GM12878 (cell line): ENCODE data around the gene HTATIP2. TPM values are rescaled to one million over a fixed set of nuclear protein-coding genes. Genes with fewer than 3 reads are reported as not detected.

ENCODE experiments used
- ATAC-seq: fragments of 200-7000 bp; cut with Tn5 transposase; 3 replicates; pipeline ENCODE4 v1.9.1; 2020; ENCODE audit warnings: mild to moderate bottlenecking, moderate library complexity
- BruUV-seq: library from RNA; stranded (reverse); fragments of 400-500 nt; replicated peaks from 2 replicates; lab custom pipeline; 2021; lab: Mats Ljungman, UMichigan
- CTCF ChIA-PET: fragments of 300-600 bp; sonication (Branson Sonifier 250); formaldehyde crosslinking; extraction: SDS; loops from one replicate; lab custom pipeline; 2021; ENCODE audit warnings: inconsistent platforms; lab: Yijun Ruan, JAX
- POLR2A ChIA-PET: fragments of 350-600 bp; formaldehyde crosslinking; extraction: SDS; loops from one replicate; lab custom pipeline; 2021; ENCODE audit warnings: inconsistent platforms; lab: Charles Lee
- RAD21 ChIA-PET: fragments of 300-600 bp; sonication (Branson Sonifier 250); formaldehyde crosslinking; loops from one replicate; lab custom pipeline; 2023; ENCODE audit warnings: antibody characterized with exemption; ENCODE audit not compliant: unreplicated experiment; lab: Charles Lee
- SMC1A ChIA-PET: fragments of 300-600 bp; sonication (Branson Sonifier 250); formaldehyde crosslinking; loops from one replicate; lab custom pipeline; 2023; ENCODE audit not compliant: unreplicated experiment, uncharacterized antibody; lab: Charles Lee
- DNase-seq: peaks from one replicate; pipeline ENCODE4 v3.0.0-alpha.2; 2011; ENCODE audit warnings: low read depth, low spot score
- FAIRE-seq: peaks from 3 replicates; lab custom pipeline; 2011; peaks lifted over from hg19 to GRCh38; lab: Jason Lieb, UNC
- H2AFZ ChIP-seq: 2 replicates; pipeline ENCODE4 v1.6.0; 2011; ENCODE audit warnings: low read depth, low read length, control low read depth; ENCODE audit not compliant: control insufficient read depth
- H3K27ac ChIP-seq: 2 replicates; pipeline ENCODE4 v1.5.1; 2011; ENCODE audit warnings: control low read depth; ENCODE audit not compliant: control insufficient read depth, insufficient read depth
- H3K27me3 ChIP-seq, 2 experiments: replicated peaks in 1 of 2; 2 replicates each; pipeline versions ENCODE4 v1.6.0 to v1.6.1; 2011; ENCODE audit warnings: low read length in 1 of 2; ENCODE audit not compliant: control insufficient read depth in 2 of 2, insufficient read depth in 2 of 2
- H3K36me3 ChIP-seq, 2 experiments: 2 replicates each; pipeline ENCODE4 v1.5.1; 2011; ENCODE audit warnings: low read length in 1 of 2; ENCODE audit not compliant: control insufficient read depth in 2 of 2, insufficient read depth in 2 of 2
- H3K4me1 ChIP-seq: 2 replicates; pipeline ENCODE4 v1.6.1; 2011; ENCODE audit warnings: mild to moderate bottlenecking, low read length, moderate library complexity, mixed read lengths; ENCODE audit not compliant: control insufficient read depth, insufficient read depth
- H3K4me2 ChIP-seq: 2 replicates; pipeline ENCODE4 v1.6.0; 2011; ENCODE audit warnings: control low read depth; ENCODE audit not compliant: control insufficient read depth, insufficient read depth
- H3K4me3 ChIP-seq: fragments of 200-600 bp; sonication (generic); 2 replicates; pipeline ENCODE4 v1.5.1; 2016
- H3K79me2 ChIP-seq: 2 replicates; pipeline ENCODE4 v1.6.0; 2011; ENCODE audit warnings: low read length; ENCODE audit not compliant: control insufficient read depth, insufficient read depth
- H3K9ac ChIP-seq: 2 replicates; pipeline ENCODE4 v1.8.0; 2011; ENCODE audit warnings: low read length, control low read depth, mixed read lengths; ENCODE audit not compliant: control insufficient read depth, insufficient read depth
- H3K9me3 ChIP-seq: replicated peaks from 3 replicates; pipeline ENCODE4 v1.5.1; 2011; ENCODE audit warnings: mild to moderate bottlenecking, low read length; ENCODE audit not compliant: control insufficient read depth, insufficient read depth
- H4K20me1 ChIP-seq: 2 replicates; pipeline ENCODE4 v1.6.0; 2011; ENCODE audit not compliant: control insufficient read depth, insufficient read depth
- ASH2L ChIP-seq: fragments of 300-600, 200-600 bp; sonication (generic); IDR thresholded peaks from 2 replicates; pipeline ENCODE4 v1.6.1; 2017; ENCODE audit warnings: low read depth, mild to moderate bottlenecking, borderline replicate concordance
- CREM ChIP-seq: IDR thresholded peaks from 2 replicates; pipeline ENCODE4 v1.6.1; 2014; ENCODE audit warnings: antibody characterized with exemption, low read depth
- KAT2A ChIP-seq: conservative IDR thresholded peaks from 2 replicates; pipeline ENCODE4 v1.6.1; 2011; ENCODE audit warnings: low read depth, low read length; ENCODE audit not compliant: control insufficient read depth
- KLF5 ChIP-seq: fragments of 450-650 bp; IDR thresholded peaks from 2 replicates; pipeline ENCODE4 v1.6.1; 2014; ENCODE audit warnings: mild to moderate bottlenecking; ENCODE audit not compliant: partially characterized antibody
- POLR2AphosphoS5 ChIP-seq: IDR thresholded peaks from 2 replicates; pipeline ENCODE4 v1.6.1; 2011; ENCODE audit warnings: mild to moderate bottlenecking, low read length, inconsistent platforms
- SUZ12 ChIP-seq: fragments of 200-600 bp; sonication (generic); IDR thresholded peaks from one replicate; pipeline ENCODE4 v1.6.1; 2018; ENCODE audit warnings: antibody characterized with exemption, mild to moderate bottlenecking; ENCODE audit not compliant: unreplicated experiment
- WRNIP1 ChIP-seq: IDR thresholded peaks from 2 replicates; pipeline ENCODE4 v1.6.1; 2011; ENCODE audit warnings: low read depth, low read length, improper control_type of control experiment, borderline replicate concordance
- ZBED1 ChIP-seq: IDR thresholded peaks from 2 replicates; pipeline ENCODE4 v1.6.1; 2016; ENCODE audit warnings: borderline replicate concordance
- ZSCAN29 ChIP-seq: fragments of 450-650 bp; IDR thresholded peaks from 2 replicates; pipeline ENCODE4 v1.6.1; 2017; ENCODE audit warnings: mild to moderate bottlenecking, moderate library complexity
- WGBS: methylation state at CpG from one replicate; pipeline ENCODE4 v1.1.6; 2016; ENCODE audit warnings: low lambda C conversion rate; ENCODE audit not compliant: insufficient replicate concordance, insufficient coverage; ENCODE audit errors: missing lambda C conversion rate; 5-methylcytosine and 5-hydroxymethylcytosine counted together
- in situ Hi-C: fragments of 300-500 bp; cut with MboI; formaldehyde crosslinking; loops from 9 replicates; pipeline ENCODE4 v1.14.3; 2018; ENCODE audit warnings: mixed read lengths
- intact Hi-C: fragments of 100-400 bp; cut with micrococcal nuclease; formaldehyde crosslinking; loops from one replicate; pipeline ENCODE4 v1.14.2; 2022; ENCODE audit not compliant: unreplicated experiment
- polyA plus RNA-seq, 11 experiments: library from polyadenylated mRNA; depleted of rRNA in 4 of 11; unstranded in 6 of 11; stranded (reverse) in 5 of 11; fragments of >200 nt; fragmentation: Nextera tagmentation in 4 of 11; fragmentation: Illumina TruSeq in 1 of 11; extraction: Ambion mirVana in 4 of 11; extraction: Trizol in 1 of 11; gene quantifications; 1 replicate in 1 of 11; 2 replicates in 10 of 11; pipeline versions ENCODE4 v1.2.1 to v1.2.3, GENCODE V29; 2011 to 2016; ENCODE audit warnings: inconsistent platforms in 2 of 11, missing spikeins in 2 of 11, low read depth in 1 of 11
- total RNA-seq, 4 experiments: library from RNA; depleted of rRNA in 3 of 4; stranded (reverse); fragments of >200 nt in 3 of 4; fragmentation: Illumina TruSeq in 1 of 4; extraction: Trizol in 1 of 4; gene quantifications; 2 replicates each; pipeline versions ENCODE4 v1.2.1 to v1.2.3, GENCODE V29; 2013 to 2021
- TF ChIP-seq, protein P1 (sequence below): fragments of 450-650 bp; IDR thresholded peaks from 2 replicates; pipeline ENCODE4 v1.6.1; 2016; ENCODE audit warnings: mild to moderate bottlenecking, moderate library complexity, borderline replicate concordance
- TF ChIP-seq, protein P2 (sequence below): fragments of 450-650 bp; IDR thresholded peaks from 2 replicates; pipeline ENCODE4 v1.6.1; 2016; ENCODE audit warnings: mild to moderate bottlenecking
- TF ChIP-seq, protein P3 (sequence below): fragments of 450-650 bp; IDR thresholded peaks from 2 replicates; pipeline ENCODE4 v1.6.1; 2018; ENCODE audit warnings: borderline replicate concordance, mild to moderate bottlenecking; ENCODE audit not compliant: partially characterized antibody
- TF ChIP-seq, protein P4 (sequence below): fragments of 450-650 bp; formaldehyde crosslinking; IDR thresholded peaks from 2 replicates; pipeline ENCODE4 v1.5.0; 2022; ENCODE audit warnings: mild to moderate bottlenecking, missing genetic modification characterization

HTATIP2 gene
- total and polyA plus RNA-seq, 10 of the 15 experiments (the other 5 are each of a cell fraction or from before 2014, with no cell fraction given), result 25.4 to 58.5 (median 42.2) TPM

DNA sequence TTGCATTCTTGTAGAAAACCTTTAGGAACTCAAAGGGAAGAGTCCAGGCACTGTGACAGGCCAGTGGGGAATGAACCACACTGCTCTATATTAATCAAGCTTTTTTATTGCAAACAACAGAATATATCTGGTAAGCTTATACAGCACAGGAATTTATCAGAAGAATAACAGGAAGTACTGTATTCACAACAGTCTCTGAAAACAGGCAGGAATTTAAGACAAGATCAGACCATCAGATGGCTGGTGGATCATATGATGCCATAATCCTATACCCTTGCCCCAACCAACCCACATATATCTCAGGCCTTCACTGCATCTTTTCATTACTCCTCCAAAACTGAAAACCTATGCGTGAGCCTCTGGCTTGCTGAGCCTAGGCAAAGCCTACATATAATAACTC, 1.0 kb upstream of the HTATIP2 start:
- ChIA-PET CTCF (interaction anchor here (0.6 to 8.1 kb wide), 4 partner anchors 9 to 1622 kb away, joined by 3 to 66 read pairs (median 4); no protein-coding TSS in a partner anchor), SMC1A (no interaction called here), RAD21 (interaction anchor here (1.3 kb wide), 1 partner anchor 230 kb away, joined by 3 read pairs; no protein-coding TSS in a partner anchor), POLR2A (no interaction called here)
- no peaks in the 10 kb centered on the region; the same call in 2 of the 3 replicates for H3K9me3 ChIP-seq
- H3K27ac ChIP-seq, result no peak overlapping the region
- no peak overlapping the region for H3K4me3 ChIP-seq
- ATAC-seq (no peak), FAIRE-seq (no peak), DNase-seq (no peak)
- H4K20me1 ChIP-seq, result no peaks in the 10 kb centered on the region
- in situ Hi-C loops (no loop called here), intact Hi-C loops (no loop called here)
- no peaks in the 10 kb centered on the region for H3K27me3 ChIP-seq
- no peak overlapping the region for H2AFZ ChIP-seq
- H3K4me1 ChIP-seq, result peaks cover 7% of the 10 kb centered on the region; the same call in 1 of the 2 replicates
- no TSS peak for BruUV-seq
- 0% methylated on average over 1 of the region's 1 CpG for WGBS
- H3K79me2 ChIP-seq, result peaks cover 2% of the 10 kb centered on the region
- no peaks in the 10 kb centered on the region for H3K36me3 ChIP-seq
- H3K4me2 ChIP-seq, result no peak overlapping the region
- H3K9ac ChIP-seq, result no peak overlapping the region
- TF ChIP-seq ZBED1, result no peak
- no peak for TF ChIP-seq ZSCAN29
- no peak for TF ChIP-seq ASH2L
- TF ChIP-seq KLF5, result no peak
- no peak for TF ChIP-seq KAT2A
- TF ChIP-seq, protein P1, sequence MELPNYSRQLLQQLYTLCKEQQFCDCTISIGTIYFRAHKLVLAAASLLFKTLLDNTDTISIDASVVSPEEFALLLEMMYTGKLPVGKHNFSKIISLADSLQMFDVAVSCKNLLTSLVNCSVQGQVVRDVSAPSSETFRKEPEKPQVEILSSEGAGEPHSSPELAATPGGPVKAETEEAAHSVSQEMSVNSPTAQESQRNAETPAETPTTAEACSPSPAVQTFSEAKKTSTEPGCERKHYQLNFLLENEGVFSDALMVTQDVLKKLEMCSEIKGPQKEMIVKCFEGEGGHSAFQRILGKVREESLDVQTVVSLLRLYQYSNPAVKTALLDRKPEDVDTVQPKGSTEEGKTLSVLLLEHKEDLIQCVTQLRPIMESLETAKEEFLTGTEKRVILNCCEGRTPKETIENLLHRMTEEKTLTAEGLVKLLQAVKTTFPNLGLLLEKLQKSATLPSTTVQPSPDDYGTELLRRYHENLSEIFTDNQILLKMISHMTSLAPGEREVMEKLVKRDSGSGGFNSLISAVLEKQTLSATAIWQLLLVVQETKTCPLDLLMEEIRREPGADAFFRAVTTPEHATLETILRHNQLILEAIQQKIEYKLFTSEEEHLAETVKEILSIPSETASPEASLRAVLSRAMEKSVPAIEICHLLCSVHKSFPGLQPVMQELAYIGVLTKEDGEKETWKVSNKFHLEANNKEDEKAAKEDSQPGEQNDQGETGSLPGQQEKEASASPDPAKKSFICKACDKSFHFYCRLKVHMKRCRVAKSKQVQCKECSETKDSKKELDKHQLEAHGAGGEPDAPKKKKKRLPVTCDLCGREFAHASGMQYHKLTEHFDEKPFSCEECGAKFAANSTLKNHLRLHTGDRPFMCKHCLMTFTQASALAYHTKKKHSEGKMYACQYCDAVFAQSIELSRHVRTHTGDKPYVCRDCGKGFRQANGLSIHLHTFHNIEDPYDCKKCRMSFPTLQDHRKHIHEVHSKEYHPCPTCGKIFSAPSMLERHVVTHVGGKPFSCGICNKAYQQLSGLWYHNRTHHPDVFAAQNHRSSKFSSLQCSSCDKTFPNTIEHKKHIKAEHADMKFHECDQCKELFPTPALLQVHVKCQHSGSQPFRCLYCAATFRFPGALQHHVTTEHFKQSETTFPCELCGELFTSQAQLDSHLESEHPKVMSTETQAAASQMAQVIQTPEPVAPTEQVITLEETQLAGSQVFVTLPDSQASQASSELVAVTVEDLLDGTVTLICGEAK, result no peak
- TF ChIP-seq, protein P2, sequence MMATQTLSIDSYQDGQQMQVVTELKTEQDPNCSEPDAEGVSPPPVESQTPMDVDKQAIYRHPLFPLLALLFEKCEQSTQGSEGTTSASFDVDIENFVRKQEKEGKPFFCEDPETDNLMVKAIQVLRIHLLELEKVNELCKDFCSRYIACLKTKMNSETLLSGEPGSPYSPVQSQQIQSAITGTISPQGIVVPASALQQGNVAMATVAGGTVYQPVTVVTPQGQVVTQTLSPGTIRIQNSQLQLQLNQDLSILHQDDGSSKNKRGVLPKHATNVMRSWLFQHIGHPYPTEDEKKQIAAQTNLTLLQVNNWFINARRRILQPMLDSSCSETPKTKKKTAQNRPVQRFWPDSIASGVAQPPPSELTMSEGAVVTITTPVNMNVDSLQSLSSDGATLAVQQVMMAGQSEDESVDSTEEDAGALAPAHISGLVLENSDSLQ, result no peak
- no peak for TF ChIP-seq SUZ12
- no peak for TF ChIP-seq WRNIP1
- TF ChIP-seq POLR2AphosphoS5, result no peak
- TF ChIP-seq, protein P3, sequence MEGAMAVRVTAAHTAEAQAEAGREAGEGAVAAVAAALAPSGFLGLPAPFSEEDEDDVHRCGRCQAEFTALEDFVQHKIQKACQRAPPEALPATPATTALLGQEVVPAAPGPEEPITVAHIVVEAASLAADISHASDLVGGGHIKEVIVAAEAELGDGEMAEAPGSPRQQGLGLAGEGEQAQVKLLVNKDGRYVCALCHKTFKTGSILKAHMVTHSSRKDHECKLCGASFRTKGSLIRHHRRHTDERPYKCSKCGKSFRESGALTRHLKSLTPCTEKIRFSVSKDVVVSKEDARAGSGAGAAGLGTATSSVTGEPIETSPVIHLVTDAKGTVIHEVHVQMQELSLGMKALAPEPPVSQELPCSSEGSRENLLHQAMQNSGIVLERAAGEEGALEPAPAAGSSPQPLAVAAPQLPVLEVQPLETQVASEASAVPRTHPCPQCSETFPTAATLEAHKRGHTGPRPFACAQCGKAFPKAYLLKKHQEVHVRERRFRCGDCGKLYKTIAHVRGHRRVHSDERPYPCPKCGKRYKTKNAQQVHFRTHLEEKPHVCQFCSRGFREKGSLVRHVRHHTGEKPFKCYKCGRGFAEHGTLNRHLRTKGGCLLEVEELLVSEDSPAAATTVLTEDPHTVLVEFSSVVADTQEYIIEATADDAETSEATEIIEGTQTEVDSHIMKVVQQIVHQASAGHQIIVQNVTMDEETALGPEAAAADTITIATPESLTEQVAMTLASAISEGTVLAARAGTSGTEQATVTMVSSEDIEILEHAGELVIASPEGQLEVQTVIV, result no peak
- TF ChIP-seq, protein P4, sequence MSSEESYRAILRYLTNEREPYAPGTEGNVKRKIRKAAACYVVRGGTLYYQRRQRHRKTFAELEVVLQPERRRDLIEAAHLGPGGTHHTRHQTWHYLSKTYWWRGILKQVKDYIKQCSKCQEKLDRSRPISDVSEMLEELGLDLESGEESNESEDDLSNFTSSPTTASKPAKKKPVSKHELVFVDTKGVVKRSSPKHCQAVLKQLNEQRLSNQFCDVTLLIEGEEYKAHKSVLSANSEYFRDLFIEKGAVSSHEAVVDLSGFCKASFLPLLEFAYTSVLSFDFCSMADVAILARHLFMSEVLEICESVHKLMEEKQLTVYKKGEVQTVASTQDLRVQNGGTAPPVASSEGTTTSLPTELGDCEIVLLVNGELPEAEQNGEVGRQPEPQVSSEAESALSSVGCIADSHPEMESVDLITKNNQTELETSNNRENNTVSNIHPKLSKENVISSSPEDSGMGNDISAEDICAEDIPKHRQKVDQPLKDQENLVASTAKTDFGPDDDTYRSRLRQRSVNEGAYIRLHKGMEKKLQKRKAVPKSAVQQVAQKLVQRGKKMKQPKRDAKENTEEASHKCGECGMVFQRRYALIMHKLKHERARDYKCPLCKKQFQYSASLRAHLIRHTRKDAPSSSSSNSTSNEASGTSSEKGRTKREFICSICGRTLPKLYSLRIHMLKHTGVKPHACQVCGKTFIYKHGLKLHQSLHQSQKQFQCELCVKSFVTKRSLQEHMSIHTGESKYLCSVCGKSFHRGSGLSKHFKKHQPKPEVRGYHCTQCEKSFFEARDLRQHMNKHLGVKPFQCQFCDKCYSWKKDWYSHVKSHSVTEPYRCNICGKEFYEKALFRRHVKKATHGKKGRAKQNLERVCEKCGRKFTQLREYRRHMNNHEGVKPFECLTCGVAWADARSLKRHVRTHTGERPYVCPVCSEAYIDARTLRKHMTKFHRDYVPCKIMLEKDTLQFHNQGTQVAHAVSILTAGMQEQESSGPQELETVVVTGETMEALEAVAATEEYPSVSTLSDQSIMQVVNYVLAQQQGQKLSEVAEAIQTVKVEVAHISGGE (CRISPR knock-in tag), result no peak
- TF ChIP-seq CREM, result no peak
